Caco-2 (cell line): ENCODE data around the gene CDH13. TPM values are rescaled to one million over a fixed set of nuclear protein-coding genes. Genes with fewer than 3 reads are reported as not detected.

Experiments used
- BruUV-seq: library from RNA; stranded (reverse); fragments of 400-500 nt; replicated peaks from 2 replicates; lab custom pipeline; 2021; lab: Mats Ljungman, UMichigan
- CTCF ChIA-PET: fragments of 300-600 bp; sonication (Branson Sonifier 250); formaldehyde crosslinking; loops from one replicate; lab custom pipeline; 2022; ENCODE audit warnings: antibody characterized with exemption; lab: Charles Lee
- POLR2A ChIA-PET: fragments of 300-600 bp; sonication (Branson Sonifier 250); formaldehyde crosslinking; loops from one replicate; lab custom pipeline; 2022; ENCODE audit warnings: antibody characterized with exemption; lab: Charles Lee
- DNase-seq, 2 experiments: peaks; one replicate each; pipeline versions ENCODE4 v3.0.0 to v3.0.0-alpha.2; 2020 to 2022
- H3K27me3 ChIP-seq: replicated peaks from 2 replicates; pipeline ENCODE4 v1.6.0; 2011; ENCODE audit warnings: low read length; ENCODE audit not compliant: control insufficient read depth, insufficient read depth
- H3K36me3 ChIP-seq: 2 replicates; pipeline ENCODE4 v1.5.1; 2011; ENCODE audit warnings: low read length; ENCODE audit not compliant: control insufficient read depth, insufficient read depth
- H3K4me1 ChIP-seq: fragments of 250-450 bp; sonication (Bioruptor Pico); 2 replicates; pipeline ENCODE4 v1.5.1; 2020; ENCODE audit warnings: mild to moderate bottlenecking
- H3K4me3 ChIP-seq: 2 replicates; pipeline ENCODE4 v1.5.1; 2011; ENCODE audit warnings: low read depth, mild to moderate bottlenecking, control low read depth, low read length
- H3K9me3 ChIP-seq: fragments of 250-450 bp; sonication (Bioruptor Pico); 2 replicates; pipeline ENCODE4 v1.5.1; 2020; ENCODE audit warnings: mild to moderate bottlenecking, moderate library complexity
- H3K27ac Mint-ChIP-seq: one replicate; pipeline ENCODE4 v1.8.0; 2022; ENCODE audit warnings: mixed read lengths; ENCODE audit not compliant: unreplicated experiment
- H3K27me3 Mint-ChIP-seq: one replicate; pipeline ENCODE4 v1.8.0; 2022; ENCODE audit warnings: mixed read lengths; ENCODE audit not compliant: insufficient read depth, unreplicated experiment
- H3K36me3 Mint-ChIP-seq: one replicate; pipeline ENCODE4 v1.8.0; 2022; ENCODE audit warnings: mild to moderate bottlenecking, mixed read lengths; ENCODE audit not compliant: insufficient read depth, unreplicated experiment
- H3K4me1 Mint-ChIP-seq: one replicate; pipeline ENCODE4 v1.8.0; 2022; ENCODE audit warnings: low read depth, mixed read lengths; ENCODE audit not compliant: unreplicated experiment
- H3K4me3 Mint-ChIP-seq: one replicate; pipeline ENCODE4 v1.8.0; 2022; ENCODE audit warnings: mild to moderate bottlenecking, moderate library complexity, mixed read lengths; ENCODE audit not compliant: unreplicated experiment
- H3K9me3 Mint-ChIP-seq: one replicate; pipeline ENCODE4 v1.8.0; 2022; ENCODE audit warnings: mixed read lengths; ENCODE audit not compliant: unreplicated experiment
- CTCF ChIP-seq, 2 experiments: fragments of 200-600 bp in 1 of 2; IDR thresholded peaks; 1 replicate in 1 of 2; 2 replicates in 1 of 2; pipeline versions ENCODE4 v1.5.1 to v1.8.0; 2011 to 2022; ENCODE audit warnings: antibody characterized with exemption in 1 of 2, control low read depth in 1 of 2, inconsistent platforms in 1 of 2, low read depth in 1 of 2, low read length in 1 of 2, mild to moderate bottlenecking in 1 of 2, moderate library complexity in 1 of 2; ENCODE audit not compliant: insufficient read depth in 1 of 2, severe bottlenecking in 1 of 2, unreplicated experiment in 1 of 2
- intact Hi-C: fragments of 100-400 bp; cut with micrococcal nuclease; formaldehyde crosslinking; loops from one replicate; pipeline ENCODE4 v1.10.0; 2022; ENCODE audit not compliant: unreplicated experiment
- total RNA-seq: library from RNA; stranded (reverse); gene quantifications from 2 replicates; pipeline ENCODE4 v1.2.3, GENCODE V29; 2022

Gene CDH13
- total RNA-seq, 1 experiment from 2014 or later: 2.2 TPM

- intact Hi-C loops: no loop called here
- Histone ChIP-seq H3K4me1 (no peaks in the 10 kb centered on the region), H3K36me3 (no peaks in the 10 kb centered on the region), H3K27me3 (0 out of 2 replicates have a peak, but pooled peaks cover under 1% of the 10 kb centered on the region), H3K4me3 (no peak overlapping the region), H3K9me3 (no peaks in the 10 kb centered on the region)
- Mint-ChIP-seq H3K9me3 (no peaks in the 10 kb centered on the region), H3K27me3 (peaks cover 18% of the 10 kb centered on the region), H3K27ac (no peak overlapping the region), H3K4me1 (no peaks in the 10 kb centered on the region), H3K36me3 (no peaks in the 10 kb centered on the region), H3K4me3 (no peak overlapping the region)
- BruUV-seq: no TSS peak
- POLR2A ChIA-PET: no interaction called here
- TF ChIP-seq CTCF (IDR thresholded peaks at IDR 0.05; ENCODE audit: insufficient read depth in 1 of 2, low read depth in 1 of 2, low read length in 1 of 2, severe bottlenecking in 1 of 2, unreplicated experiment in 1 of 2): no peak
- DNase-seq: no peak
- CTCF ChIA-PET: no interaction called here
Measured at GRCh38 chr16:83579027-83579426, 952.3 kb downstream of the CDH13 start.

GRCh38 chr16:83579436-83579835 lies 952.7 kb downstream of the CDH13 start:
- H3K27me3 ChIP-seq: no peaks in the 10 kb centered on the region
- no peaks in the 10 kb centered on the region for H3K36me3 Mint-ChIP-seq

GRCh38 chr16:83581082-83581481 lies 954.3 kb downstream of the CDH13 start:
- Mint-ChIP-seq H3K36me3 (no peaks in the 10 kb centered on the region), H3K4me3 (no peak overlapping the region), H3K4me1 (no peaks in the 10 kb centered on the region), H3K27ac (no peak overlapping the region), H3K9me3 (no peaks in the 10 kb centered on the region), H3K27me3 (peaks cover 22% of the 10 kb centered on the region)
- no peaks in the 10 kb centered on the region for H3K36me3 ChIP-seq
- no peaks in the 10 kb centered on the region for H3K4me1 ChIP-seq
- no peak for DNase-seq
- no TSS peak for BruUV-seq
- no peaks in the 10 kb centered on the region for H3K27me3 ChIP-seq
- intact Hi-C loops: loop anchor here (10.0 kb wide), 1 partner anchor 84 kb away; no protein-coding TSS in a partner anchor
- CTCF ChIA-PET: no interaction called here
- POLR2A ChIA-PET: no interaction called here
- TF ChIP-seq CTCF (IDR thresholded peaks at IDR 0.05; ENCODE audit: insufficient read depth in 1 of 2, low read depth in 1 of 2, low read length in 1 of 2, severe bottlenecking in 1 of 2, unreplicated experiment in 1 of 2): no peak
- no peaks in the 10 kb centered on the region for H3K9me3 ChIP-seq
- H3K4me3 ChIP-seq: no peak overlapping the region

More at GRCh38 chr16:83579436-83579835, 952.7 kb downstream of the CDH13 start:
- ChIA-PET CTCF (no interaction called here), POLR2A (no interaction called here)
- Histone ChIP-seq H3K36me3 (no peaks in the 10 kb centered on the region), H3K9me3 (no peaks in the 10 kb centered on the region), H3K4me1 (no peaks in the 10 kb centered on the region), H3K4me3 (no peak overlapping the region)
- no peaks in the 10 kb centered on the region for H3K9me3 Mint-ChIP-seq
- H3K4me3 Mint-ChIP-seq: no peak overlapping the region
- TF ChIP-seq CTCF (IDR thresholded peaks at IDR 0.05; ENCODE audit: insufficient read depth in 1 of 2, low read depth in 1 of 2, low read length in 1 of 2, severe bottlenecking in 1 of 2, unreplicated experiment in 1 of 2): no peak
- intact Hi-C loops: no loop called here
- H3K27ac Mint-ChIP-seq: no peak overlapping the region
- H3K27me3 Mint-ChIP-seq: peaks cover 18% of the 10 kb centered on the region
- no TSS peak for BruUV-seq
- DNase-seq: no peak
- H3K4me1 Mint-ChIP-seq: no peaks in the 10 kb centered on the region
